IPS-11a (cell line): ENCODE measurements around the gene SPRN.
"Not testable (repeated sequence)": the region's sequence is repeated elsewhere in the genome, so short reads cannot be mapped to it uniquely, and the experiment has no call there.

Source experiments
- H3K4me3 ChIP-seq: one replicate; pipeline ENCODE4 v1.5.1; 2013; ENCODE audit warnings: low read depth, low read length, control low read depth

Gene SPRN

GRCh38 chr10:133457100-133457841 is 32.8 kb upstream of the SPRN start:
- no peak overlapping the region for H3K4me3 ChIP-seq

- H3K4me3 ChIP-seq, result no peak overlapping the region
Measured at GRCh38 chr10:133456041-133456951, 31.9 kb upstream of the SPRN start.

GRCh38 chr10:133455611-133456031 is 31.2 kb upstream of the SPRN start:
- no peak overlapping the region for H3K4me3 ChIP-seq

GRCh38 chr10:133455196-133455595 is 30.8 kb upstream of the SPRN start:
- no peak overlapping the region for H3K4me3 ChIP-seq

- H3K4me3 ChIP-seq, result no peak overlapping the region
Measured at GRCh38 chr10:133454204-133454893, 29.9 kb upstream of the SPRN start.

- no peak within 1 kb of the TSS for H3K4me3 ChIP-seq
Measured at GRCh38 chr10:133453516-133454203, 29.2 kb upstream of the SPRN start, which contains the start of gene SCART1. Gene SCART1, plus strand, starts transcription at chr10:133453945. Its CDS starts 53 bp downstream, at chr10:133453998.

DNA sequence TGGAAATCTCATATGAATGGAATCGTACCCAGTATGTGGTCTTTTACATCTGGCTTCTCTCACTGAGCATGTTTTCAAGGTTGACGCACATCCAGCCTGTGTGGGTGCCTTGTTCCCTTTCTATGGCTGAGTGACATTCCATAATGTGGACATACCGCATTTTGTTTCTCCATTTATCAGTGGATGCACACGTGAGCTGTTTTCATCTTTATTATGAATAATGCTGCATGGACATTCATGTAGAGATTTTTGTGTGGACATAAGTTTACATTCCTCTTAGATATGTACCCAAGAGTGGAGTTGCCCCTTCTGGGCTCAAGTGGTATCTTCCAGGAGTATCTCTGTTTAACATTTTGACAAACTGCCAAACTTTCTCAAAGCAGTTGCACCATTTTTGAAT is 28.0 kb upstream of the SPRN start:
- no peak overlapping the region for H3K4me3 ChIP-seq

DNA sequence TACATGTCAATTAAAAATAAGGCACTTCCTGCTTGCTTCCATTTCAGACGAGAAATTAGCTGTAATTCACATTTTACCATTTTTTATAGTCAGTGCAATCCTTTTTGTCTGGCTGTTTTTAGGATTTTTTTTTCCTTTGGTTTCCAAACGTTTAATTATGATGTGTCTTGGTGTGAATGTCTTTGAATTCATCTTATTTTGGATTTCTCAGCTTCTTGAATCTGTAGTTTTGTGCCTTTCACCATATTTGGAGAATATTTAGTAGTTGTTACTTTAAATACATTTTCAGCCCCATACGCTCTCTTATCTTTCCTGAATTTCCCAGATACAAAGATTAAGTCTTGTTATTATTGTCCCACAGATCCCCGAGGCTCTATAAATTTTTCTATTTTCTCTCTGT is 26.9 kb upstream of the SPRN start:
- H3K4me3 ChIP-seq, result no peak overlapping the region

GRCh38 chr10:133448120-133448519 is 23.7 kb upstream of the SPRN start:
- H3K4me3 ChIP-seq, result no peak overlapping the region

- no peak overlapping the region for H3K4me3 ChIP-seq
Measured at GRCh38 chr10:133446979-133447378, 22.6 kb upstream of the SPRN start.

DNA sequence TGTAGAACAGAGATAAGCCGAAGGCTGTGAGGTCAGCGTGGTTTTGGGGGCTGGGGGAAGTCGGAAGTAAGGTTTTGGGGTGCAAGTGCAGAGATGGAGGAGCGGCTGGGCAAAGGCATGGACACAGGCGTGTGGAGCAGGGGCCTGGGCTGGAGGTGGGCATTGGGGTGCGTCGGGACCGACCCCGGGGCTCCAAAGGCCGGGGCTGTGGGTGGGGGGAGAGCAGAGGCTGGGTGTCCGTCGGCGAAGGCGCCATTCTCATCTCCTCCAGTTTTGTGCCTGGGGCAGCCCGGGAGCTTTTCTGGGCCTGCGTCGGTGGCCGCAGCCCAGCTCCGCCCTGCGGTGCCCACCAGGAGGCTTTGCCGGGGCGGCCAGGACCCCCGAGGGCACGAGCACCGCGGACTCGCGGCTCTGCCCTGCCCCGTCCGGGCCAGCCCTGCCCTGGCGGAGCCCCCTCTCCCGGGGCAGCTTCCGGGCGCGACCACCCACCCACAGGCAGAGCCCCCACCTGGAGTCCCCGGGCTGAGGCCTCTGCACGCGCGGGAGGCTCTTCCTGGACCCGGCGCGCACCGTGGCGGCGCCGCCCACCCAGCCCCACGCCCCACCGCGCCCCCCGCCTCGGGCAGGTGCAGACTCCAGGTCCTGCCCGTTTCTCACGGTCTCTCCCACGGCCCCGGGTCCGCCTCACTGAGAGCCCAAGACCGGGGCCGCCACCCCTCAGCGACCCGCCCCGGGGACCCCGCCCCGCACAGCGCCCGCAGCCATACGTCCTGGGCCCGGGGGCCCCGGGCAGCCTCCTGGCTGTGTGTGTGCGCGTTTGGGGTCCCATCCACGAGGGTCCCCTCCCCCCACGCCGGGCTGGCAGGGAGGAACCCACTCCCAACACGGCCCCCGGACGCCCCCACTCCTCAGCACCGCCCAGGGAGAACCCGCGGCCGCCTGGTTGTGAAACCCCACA is 21.6 kb upstream of the SPRN start:
- no peak overlapping the region for H3K4me3 ChIP-seq

GRCh38 chr10:133445268-133445732 is 20.9 kb upstream of the SPRN start:
- no peak overlapping the region for H3K4me3 ChIP-seq

DNA sequence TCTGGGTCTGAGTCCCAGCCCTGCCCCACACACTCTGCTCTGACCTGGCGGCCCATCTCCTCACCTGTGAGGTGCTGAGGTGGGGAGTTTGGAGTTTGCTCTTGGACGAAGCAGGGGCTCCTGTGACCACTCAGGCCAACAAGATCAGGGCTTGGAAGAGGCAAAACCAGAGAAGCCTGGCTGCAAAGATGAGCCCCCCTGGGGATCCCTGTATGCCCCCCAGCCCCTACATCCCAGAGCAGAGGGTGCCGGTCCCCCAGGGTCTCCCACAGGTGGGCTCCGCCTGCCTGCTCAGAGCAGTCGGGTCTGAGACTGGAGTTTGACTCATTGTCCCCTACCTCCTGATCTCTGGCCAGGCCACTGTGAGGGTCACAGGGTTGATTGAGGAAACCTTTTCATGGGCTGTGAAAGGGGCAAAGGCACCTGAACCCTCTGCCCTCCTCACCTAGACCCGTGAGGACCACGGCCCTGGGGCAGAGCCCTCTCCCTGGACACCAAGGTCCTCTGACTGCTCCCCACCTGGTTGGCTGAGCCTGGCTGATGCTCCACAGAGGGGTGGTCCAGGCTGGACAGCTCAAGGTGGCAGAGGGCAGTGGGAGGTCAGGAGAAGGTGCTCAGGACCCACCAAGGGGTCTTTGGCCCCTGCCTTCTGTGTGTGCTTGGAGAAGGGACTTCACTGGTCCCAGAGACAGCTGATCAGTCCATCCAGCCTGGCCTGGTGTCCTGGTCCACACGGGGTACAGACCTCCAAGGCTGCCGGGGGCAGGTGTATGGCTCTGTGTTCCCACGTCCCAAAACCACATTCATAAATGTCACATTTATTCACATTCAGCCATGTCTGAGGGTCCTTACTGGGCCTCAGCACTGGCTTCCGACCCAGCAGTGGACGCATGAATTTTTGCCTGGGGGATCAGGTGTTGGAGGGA is 20.2 kb upstream of the SPRN start:
- no peak overlapping the region for H3K4me3 ChIP-seq

DNA sequence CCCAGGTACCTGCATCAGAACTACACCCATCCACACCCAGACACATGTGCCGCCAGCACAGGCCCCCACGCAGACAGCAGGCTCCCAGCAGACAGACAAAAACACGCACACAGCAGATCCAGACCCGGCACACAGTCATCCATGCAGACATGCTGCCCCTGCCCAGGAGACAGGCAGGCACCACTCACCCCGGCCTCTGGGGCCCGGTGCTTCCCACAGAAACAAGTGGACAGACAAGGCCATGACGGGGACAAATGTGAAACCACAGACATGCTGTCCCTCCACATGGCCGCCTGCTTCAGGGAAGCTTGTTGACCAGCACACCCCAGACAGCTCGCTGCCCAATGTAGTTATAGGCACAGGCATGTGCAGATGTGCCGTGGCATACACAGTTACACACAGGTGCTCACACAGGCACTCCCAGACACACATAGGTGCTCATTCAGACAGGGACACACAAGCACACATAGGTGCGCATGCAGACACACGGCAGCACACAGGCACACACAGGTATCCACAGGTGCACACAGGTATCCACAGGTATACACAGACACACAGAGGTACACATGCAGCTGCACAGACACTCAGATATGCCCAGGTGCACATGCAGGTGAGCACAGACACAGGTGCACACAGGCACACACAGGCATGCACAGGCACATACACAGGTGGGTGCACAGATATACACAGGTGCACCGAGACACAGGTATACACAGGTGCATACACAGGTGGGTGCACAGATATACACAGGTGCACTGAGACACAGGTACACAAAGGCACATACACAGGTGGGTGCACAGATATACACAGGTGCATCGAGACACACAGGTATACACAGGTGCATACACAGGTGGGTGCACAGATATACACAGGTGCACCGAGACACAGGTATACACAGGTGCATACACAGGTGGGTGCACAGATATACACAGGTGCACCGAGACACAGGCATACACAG is 18.8 kb upstream of the SPRN start:
- no peak overlapping the region for H3K4me3 ChIP-seq

GRCh38 chr10:133442191-133442966 is 18.0 kb upstream of the SPRN start:
- no peak overlapping the region for H3K4me3 ChIP-seq

DNA sequence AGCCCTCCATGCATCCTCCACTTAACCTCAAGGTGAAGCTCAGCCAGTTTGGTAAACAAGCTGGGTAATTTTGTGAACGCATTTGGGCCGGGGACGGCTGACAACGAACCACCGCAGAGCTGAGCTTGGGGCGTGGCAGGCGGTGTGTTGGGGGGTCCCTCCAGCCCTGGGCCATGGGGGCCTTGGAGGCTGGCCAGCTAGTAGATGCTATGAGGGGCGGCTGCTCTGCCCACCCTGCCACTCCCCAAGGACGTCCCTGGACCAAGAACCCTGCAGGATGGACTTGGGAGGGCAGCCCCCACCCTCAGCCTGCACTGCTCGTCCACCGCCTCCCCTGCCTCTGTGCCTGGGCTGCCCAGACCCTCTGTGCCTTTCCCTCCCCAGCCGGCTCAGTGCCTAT is 17.4 kb upstream of the SPRN start:
- H3K4me3 ChIP-seq, result no peak overlapping the region

DNA sequence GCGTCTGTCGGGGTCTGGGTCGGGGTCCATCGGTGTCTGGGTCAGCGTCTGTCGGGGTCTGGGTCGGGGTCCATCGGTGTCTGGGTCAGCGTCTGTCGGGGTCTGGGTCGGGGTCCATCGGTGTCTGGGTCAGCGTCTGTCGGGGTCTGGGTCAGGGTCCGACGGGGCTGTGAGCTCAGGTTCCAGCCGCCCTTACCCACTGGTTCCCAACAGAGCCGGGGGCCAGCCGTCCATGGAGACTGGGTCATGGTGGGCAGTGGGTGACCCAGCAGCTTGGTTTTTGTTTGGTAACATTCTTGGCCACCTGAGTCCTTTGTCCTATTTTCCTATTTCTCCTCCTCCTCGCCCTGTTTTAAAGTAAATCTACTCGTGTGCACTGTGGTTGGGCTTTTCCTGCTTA is 16.9 kb upstream of the SPRN start:
- not testable (repeated sequence) for H3K4me3 ChIP-seq
